Spleen (tissue), 11 donors: ENCODE measurements around the gene MAPKAP1. TPM values are rescaled to one million over a fixed set of nuclear protein-coding genes. Genes with fewer than 3 reads are reported as not detected.

ENCODE experiments used
- DNase-seq: peaks from one replicate; pipeline ENCODE4 v3.0.0-alpha.2; 2020
- H3K27ac ChIP-seq, 8 donors: fragments of 200-600 bp; sonication (generic) in 7 of 8; 1 replicate in 4 of 8; 2 replicates in 4 of 8; pipeline versions ENCODE4 v1.5.0 to v1.8.0; 2016 to 2021; ENCODE audit warnings: inconsistent platforms in 4 of 8, mild to moderate bottlenecking in 4 of 8, moderate library complexity in 1 of 8
- H3K27me3 ChIP-seq, 7 donors: fragments of 200-600 bp; sonication (generic) in 6 of 7; replicated peaks in 1 of 7; 1 replicate in 4 of 7; 2 replicates in 3 of 7; pipeline versions ENCODE4 v1.5.0 to v1.8.0; 2016 to 2021; ENCODE audit warnings: inconsistent platforms in 3 of 7, mild to moderate bottlenecking in 1 of 7
- H3K36me3 ChIP-seq, 6 donors: fragments of 200-600 bp; sonication (generic) in 5 of 6; 1 replicate in 4 of 6; 2 replicates in 2 of 6; pipeline versions ENCODE4 v1.5.0 to v1.8.0; 2016 to 2021; ENCODE audit warnings: inconsistent platforms in 2 of 6
- H3K4me1 ChIP-seq, 6 donors: fragments of 200-600 bp; sonication (generic) in 5 of 6; 1 replicate in 3 of 6; 2 replicates in 3 of 6; pipeline versions ENCODE4 v1.5.0 to v1.8.0; 2016 to 2021; ENCODE audit warnings: inconsistent platforms in 3 of 6
- H3K4me3 ChIP-seq, 8 donors: fragments of 200-600 bp; sonication (generic) in 7 of 8; 1 replicate in 4 of 8; 2 replicates in 4 of 8; pipeline versions ENCODE4 v1.5.0 to v1.8.0; 2016 to 2021; ENCODE audit warnings: inconsistent platforms in 4 of 8, mild to moderate bottlenecking in 4 of 8, moderate library complexity in 2 of 8
- H3K9me3 ChIP-seq, 8 donors: fragments of 200-600 bp; sonication (generic) in 7 of 8; 1 replicate in 4 of 8; 2 replicates in 4 of 8; pipeline versions ENCODE4 v1.5.0 to v1.8.0; 2016 to 2021; ENCODE audit warnings: inconsistent platforms in 4 of 8
- POLR2A ChIP-seq, 3 donors: fragments of 450-650 bp; IDR thresholded peaks; one replicate each; pipeline ENCODE4 v1.5.1; 2017; ENCODE audit warnings: antibody characterized with exemption in 3 of 3, mild to moderate bottlenecking in 1 of 3
- POLR2AphosphoS5 ChIP-seq, 3 donors: sonication (generic); formaldehyde crosslinking; IDR thresholded peaks; one replicate each; pipeline ENCODE4 v1.5.1; 2017; ENCODE audit warnings: antibody characterized with exemption in 3 of 3
- WGBS, 5 donors: extraction: QIAGEN DNeasy Blood & Tissue Kit in 3 of 5; methylation state at CpG; one replicate each; pipeline versions ENCODE4 v1.1.5 to v1.1.7; 2013 to 2018; 5-methylcytosine and 5-hydroxymethylcytosine counted together
- intact Hi-C: fragments of 100-400 bp; cut with DNase I; formaldehyde crosslinking; loops from one replicate; pipeline ENCODE4 v1.15.0; 2023; ENCODE audit warnings: low total_unique reads
- polyA plus RNA-seq, 3 donors: library from polyadenylated mRNA; stranded (reverse); fragments of 200-250 nt; gene quantifications; one replicate each; pipeline ENCODE4 v1.2.1, GENCODE V29; 2013
- total RNA-seq, 7 donors: library from RNA; depleted of rRNA in 3 of 7; stranded (reverse); fragments of >200 nt in 3 of 7; fragmentation: NEBNext Ultra II Directional in 4 of 7; extraction: Animal tissue kit (Norgen Biotek cat#: 25700) in 4 of 7; gene quantifications; one replicate each; pipeline versions ENCODE4 v1.1.0 to v1.2.1, GENCODE V29; 2016 to 2021
- TF ChIP-seq, protein P1 (sequence below), 11 experiments: fragments of 200-600 bp in 7 of 11; fragments of 450-650 bp in 4 of 11; sonication (generic) in 4 of 11; IDR thresholded peaks in 8 of 11; conservative IDR thresholded peaks in 3 of 11; 1 replicate in 7 of 11; 2 replicates in 4 of 11; pipeline versions ENCODE4 v1.4.0 to v1.8.0; 2016 to 2021; ENCODE audit warnings: antibody characterized with exemption in 11 of 11, inconsistent platforms in 4 of 11, mild to moderate bottlenecking in 1 of 11
- donor health status: healthy with polysubstance abuse.
- donor health status: DM: no; HTN: no; CAD: no; lungs with moderate emphysema.
- donor health status: DM: no; HTN: no; CAD: no.
- donor health status: Bipolar disorder and iron deficiency.
- donor health status: healthy.
- donor health status: DM: no; HTN: no; CAD: no.
- donor health status: DM: yes; HTN: yes; CAD: no.

Gene MAPKAP1
- total and polyA plus RNA-seq, 10 donors, result 37.2 to 77.2 (median 60.4) TPM

DNA sequence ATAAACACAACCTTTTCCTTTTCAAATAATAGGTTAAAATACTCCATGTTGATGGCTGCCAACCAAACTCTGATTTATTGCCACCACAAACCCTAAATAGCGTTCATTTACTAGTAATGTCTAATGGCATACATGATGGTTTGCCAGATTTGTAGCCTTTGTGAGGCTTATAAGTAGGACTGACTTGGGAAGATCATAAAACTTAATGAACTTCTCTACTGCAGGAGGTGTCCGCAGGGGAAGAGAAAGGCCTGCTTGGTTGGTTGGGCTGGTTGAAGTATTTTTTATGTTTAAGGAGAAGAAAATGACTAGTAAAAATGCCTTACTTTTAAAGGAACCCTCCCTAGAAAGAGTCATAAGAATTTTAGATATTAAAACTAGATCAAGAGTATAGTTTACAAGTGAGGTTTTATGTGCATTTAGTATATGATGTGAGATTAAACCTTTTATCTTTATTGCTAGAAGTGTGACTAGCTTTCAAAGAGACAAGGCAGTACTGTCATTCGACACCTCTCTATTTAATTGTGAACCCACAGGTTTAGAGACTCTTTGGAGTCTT is 45.1 kb upstream of the MAPKAP1 start:
- intact Hi-C loops, result no loop called here
- TF ChIP-seq, protein P1, sequence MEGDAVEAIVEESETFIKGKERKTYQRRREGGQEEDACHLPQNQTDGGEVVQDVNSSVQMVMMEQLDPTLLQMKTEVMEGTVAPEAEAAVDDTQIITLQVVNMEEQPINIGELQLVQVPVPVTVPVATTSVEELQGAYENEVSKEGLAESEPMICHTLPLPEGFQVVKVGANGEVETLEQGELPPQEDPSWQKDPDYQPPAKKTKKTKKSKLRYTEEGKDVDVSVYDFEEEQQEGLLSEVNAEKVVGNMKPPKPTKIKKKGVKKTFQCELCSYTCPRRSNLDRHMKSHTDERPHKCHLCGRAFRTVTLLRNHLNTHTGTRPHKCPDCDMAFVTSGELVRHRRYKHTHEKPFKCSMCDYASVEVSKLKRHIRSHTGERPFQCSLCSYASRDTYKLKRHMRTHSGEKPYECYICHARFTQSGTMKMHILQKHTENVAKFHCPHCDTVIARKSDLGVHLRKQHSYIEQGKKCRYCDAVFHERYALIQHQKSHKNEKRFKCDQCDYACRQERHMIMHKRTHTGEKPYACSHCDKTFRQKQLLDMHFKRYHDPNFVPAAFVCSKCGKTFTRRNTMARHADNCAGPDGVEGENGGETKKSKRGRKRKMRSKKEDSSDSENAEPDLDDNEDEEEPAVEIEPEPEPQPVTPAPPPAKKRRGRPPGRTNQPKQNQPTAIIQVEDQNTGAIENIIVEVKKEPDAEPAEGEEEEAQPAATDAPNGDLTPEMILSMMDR (IDR thresholded peaks at IDR 0.05 in 8 of 11, conservative IDR thresholded peaks at IDR 0.05 in 3 of 11), result no peak
- TF ChIP-seq POLR2A (IDR thresholded peaks at IDR 0.05) (no peak), POLR2AphosphoS5 (IDR thresholded peaks at IDR 0.05) (no peak)
- Histone ChIP-seq H3K27ac (peak overlapping the region in 1 of 8 donors; percentile 8), H3K4me3 (no peak overlapping the region), H3K4me1 (peaks cover 16 to 82% (median 44%) of the 10 kb centered on the region in 6 donors), H3K27me3 (no peaks in the 10 kb centered on the region), H3K36me3 (no peaks in the 10 kb centered on the region), H3K9me3 (no peaks in the 10 kb centered on the region)
- WGBS, 5 donors, result 77 to 89% (median 84%) methylated on average over 3 of the region's 3 CpGs
- no peak for DNase-seq

DNA sequence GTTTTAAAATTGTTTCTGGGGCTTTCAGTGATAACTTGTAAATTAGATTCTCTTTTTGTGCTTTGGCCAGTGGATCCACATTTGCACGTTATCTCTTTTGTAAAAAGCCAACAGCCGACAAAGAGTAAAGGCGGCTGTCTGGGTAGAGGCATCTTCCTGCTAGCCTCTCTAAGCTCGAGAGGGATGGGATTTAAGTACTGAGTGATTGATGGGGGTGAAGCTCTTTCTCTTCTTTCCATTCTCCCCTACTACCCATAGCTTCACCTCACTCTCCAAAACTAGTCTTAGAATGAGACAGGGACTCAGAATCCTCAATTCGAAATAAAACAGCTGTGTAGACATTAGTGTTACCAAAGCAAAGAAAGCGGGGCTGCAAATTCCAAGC is 43.6 kb upstream of the MAPKAP1 start:
- peaks cover 16 to 80% (median 43%) of the 10 kb centered on the region in 6 donors for H3K4me1 ChIP-seq
- no peak for DNase-seq
- no peak for TF ChIP-seq POLR2AphosphoS5 (IDR thresholded peaks at IDR 0.05)
- TF ChIP-seq, protein P1 (IDR thresholded peaks at IDR 0.05 in 8 of 11, conservative IDR thresholded peaks at IDR 0.05 in 3 of 11), result no peak
- no peak for TF ChIP-seq POLR2A (IDR thresholded peaks at IDR 0.05)
- peak overlapping the region in 3 of 8 donors; percentile 32 to 47 (median 46) for H3K27ac ChIP-seq
- H3K4me3 ChIP-seq, result peak overlapping the region in 4 of 8 donors; percentile 12 to 94 (median 56)
- no peaks in the 10 kb centered on the region for H3K27me3 ChIP-seq
- 61 to 87% (median 74%) methylated on average over 6 of the region's 6 CpGs for WGBS, 5 donors
- no peaks in the 10 kb centered on the region for H3K9me3 ChIP-seq
- no peaks in the 10 kb centered on the region for H3K36me3 ChIP-seq
- intact Hi-C loops, result no loop called here

DNA sequence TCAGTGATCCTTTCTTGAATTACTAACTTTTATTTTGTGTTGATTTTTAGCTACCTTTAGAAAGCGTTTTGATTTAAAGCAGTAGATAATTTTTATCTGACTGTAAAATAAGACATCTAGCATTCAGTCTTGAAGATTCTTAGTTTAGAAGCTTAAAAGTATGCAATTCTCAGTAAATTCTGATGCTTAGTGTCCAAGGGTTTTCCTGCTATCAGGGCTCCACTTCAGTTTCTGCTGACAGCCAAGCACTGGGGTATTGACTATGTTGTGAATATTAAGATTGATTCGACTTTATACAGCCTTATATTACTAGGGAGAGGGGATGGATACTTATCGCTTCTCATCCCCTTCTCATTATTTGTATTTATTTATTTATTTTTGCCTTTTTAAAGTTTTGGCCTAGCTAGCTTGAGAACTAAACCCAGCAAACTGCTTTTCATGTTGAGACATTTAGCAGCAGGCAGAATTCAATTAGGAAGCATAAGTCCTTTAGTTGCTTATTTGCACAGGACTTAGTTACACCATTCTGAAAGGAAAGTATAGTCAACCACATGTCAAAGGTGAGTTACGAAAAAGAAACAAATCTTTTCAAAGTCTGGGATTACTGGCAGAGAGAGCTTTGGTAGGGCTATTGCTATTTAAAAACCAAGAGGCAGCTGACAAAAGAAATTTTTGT is 43.1 kb upstream of the MAPKAP1 start:
- 73 to 86% (median 78%) methylated on average over 4 of the region's 4 CpGs for WGBS, 5 donors
- peaks cover 16 to 81% (median 46%) of the 10 kb centered on the region in 6 donors for H3K4me1 ChIP-seq
- DNase-seq, result no peak
- H3K27me3 ChIP-seq, result no peaks in the 10 kb centered on the region
- H3K27ac ChIP-seq, result peak overlapping the region in 3 of 8 donors; percentile 32 to 47 (median 46)
- no peaks in the 10 kb centered on the region for H3K36me3 ChIP-seq
- TF ChIP-seq POLR2A (IDR thresholded peaks at IDR 0.05), result no peak
- intact Hi-C loops, result no loop called here
- no peaks in the 10 kb centered on the region for H3K9me3 ChIP-seq
- H3K4me3 ChIP-seq, result peak overlapping the region in 4 of 8 donors; percentile 12 to 94 (median 56)

DNA sequence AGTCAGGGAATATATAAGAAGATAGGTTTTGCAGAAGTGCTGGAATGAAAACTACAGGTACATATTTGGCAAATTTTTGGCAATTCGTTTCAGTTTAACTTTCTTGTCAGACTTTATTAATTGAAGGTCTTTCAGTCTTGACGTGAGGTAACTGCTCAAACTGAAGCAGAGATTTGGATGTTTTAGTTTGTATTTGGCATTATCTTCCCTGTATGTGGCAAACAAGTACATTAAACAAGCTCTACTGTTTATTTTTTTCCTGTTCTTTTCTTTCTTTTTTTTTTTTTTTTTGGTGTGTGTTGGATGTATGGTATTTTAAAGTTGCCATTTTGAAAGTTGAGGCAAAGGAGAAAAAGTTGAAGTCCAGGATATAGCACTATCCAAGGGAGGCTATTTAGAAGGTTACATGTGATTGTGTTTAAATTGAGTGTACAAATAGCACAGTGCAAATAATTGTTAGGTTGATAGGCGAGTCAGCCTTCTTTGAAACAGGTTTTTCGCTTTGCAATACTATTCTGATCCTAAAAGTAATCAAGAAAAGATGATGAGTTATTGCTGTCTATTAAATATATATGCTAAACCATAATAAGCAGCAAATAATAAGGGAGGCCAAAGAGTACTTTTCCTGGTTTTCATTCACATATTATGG is 42.4 kb upstream of the MAPKAP1 start:
- no peaks in the 10 kb centered on the region for H3K27me3 ChIP-seq
- WGBS, 5 donors, result 65 to 86% (median 75%) methylated on average over 4 of the region's 4 CpGs
- no peak for DNase-seq
- H3K4me3 ChIP-seq, result peak overlapping the region in 7 of 8 donors; percentile 66 to 94 (median 90)
- no peaks in the 10 kb centered on the region for H3K36me3 ChIP-seq
- intact Hi-C loops, result no loop called here
- H3K9me3 ChIP-seq, result no peaks in the 10 kb centered on the region
- TF ChIP-seq POLR2A (IDR thresholded peaks at IDR 0.05) (no peak), POLR2AphosphoS5 (IDR thresholded peaks at IDR 0.05) (no peak)
- TF ChIP-seq, protein P1 (IDR thresholded peaks at IDR 0.05 in 8 of 11, conservative IDR thresholded peaks at IDR 0.05 in 3 of 11), result no peak
- peak overlapping the region in 4 of 8 donors; percentile 46 to 93 (median 91) for H3K27ac ChIP-seq
- peaks cover 16 to 76% (median 46%) of the 10 kb centered on the region in 6 donors for H3K4me1 ChIP-seq
